Stimulated activated CD4-positive, alpha-beta T cell treated with anti-CD3 and anti-CD28 coated beads, TNF-alpha, amount 100 ng/mL, for 24 hours (primary cell): Measurements from ENCODE around the gene DSG4.

Experiments used
- DNase-seq, 3 experiments: peaks; one replicate each; pipeline ENCODE4 v3.0.0-alpha.2; 2020; ENCODE audit warnings: low read depth in 3 of 3

The DSG4 gene

DNA sequence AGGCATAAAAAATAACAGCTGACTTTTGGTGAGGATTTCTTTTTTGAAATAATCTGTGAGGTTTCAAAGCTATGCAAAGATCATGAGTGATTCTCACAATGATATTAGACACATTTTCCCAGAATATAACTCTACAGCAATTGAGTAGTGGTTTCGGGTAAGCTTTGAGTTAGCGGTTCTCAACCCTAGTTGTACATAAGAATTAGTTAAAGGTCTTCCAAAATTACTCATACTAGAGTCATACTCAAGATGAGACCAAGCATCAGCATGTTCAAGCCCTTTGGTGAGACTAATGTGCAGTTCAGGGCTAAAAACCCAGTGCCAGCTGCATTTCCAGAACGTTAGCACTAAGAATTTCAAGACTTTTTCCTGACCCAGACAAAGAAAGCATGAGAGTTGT is 31.1 kb downstream of the DSG4 start:
- no peak for DNase-seq

DNA sequence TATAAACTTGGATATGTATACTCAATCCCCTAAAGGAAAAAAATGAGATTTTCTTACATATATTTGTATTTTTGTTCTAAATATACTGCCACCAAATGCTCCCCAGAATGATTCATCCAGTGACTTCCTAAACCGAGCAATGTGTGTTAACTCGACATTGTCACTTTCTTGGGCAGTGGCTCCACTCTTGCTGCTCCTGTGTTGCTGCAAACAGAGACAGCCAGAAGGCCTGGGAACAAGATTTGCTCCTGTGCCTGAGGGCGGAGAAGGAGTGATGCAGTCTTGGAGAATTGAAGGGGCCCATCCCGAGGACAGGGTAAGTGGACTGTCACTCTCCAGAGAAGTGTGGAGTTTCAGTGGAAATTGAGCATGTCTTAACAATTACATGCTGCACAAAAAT is 32.7 kb downstream of the DSG4 start:
- no peak for DNase-seq

DNA sequence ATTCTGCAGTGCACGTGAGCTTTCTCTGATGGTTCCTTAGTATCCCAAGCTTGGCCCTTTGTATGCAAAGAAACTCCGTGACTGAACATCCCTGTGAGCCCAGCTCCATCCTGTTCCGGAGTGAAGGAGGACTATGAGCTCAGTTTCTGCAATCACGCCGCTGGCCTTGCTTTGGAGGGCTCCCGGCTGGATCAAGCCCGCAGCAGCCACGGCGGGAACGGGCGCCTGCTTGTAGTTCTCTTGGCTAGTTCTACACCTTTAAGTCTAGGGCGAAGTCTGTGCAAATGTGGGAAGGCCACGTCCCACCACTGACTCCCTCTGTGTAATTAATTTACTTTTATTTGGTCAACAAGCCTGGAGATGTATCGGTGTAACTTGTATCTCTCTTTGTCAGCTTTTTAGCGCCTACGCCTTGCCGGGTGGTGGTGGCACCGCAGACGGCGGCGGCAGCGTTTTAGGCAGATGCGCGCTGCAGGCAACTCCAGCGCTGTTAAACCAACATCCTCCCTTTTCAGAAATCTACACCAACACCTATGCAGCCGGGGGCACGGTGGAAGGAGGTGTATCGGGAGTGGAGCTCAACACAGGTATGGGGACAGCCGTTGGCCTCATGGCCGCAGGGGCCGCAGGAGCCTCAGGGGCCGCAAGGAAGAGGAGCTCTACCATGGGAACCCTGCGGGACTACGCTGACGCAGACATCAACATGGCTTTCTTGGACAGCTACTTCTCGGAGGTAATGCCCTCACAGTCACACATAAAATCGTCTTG is 34.3 kb downstream of the DSG4 start:
- no peak for DNase-seq

GRCh38 chr18:31413137-31413536 is 36.6 kb downstream of the DSG4 start:
- DNase-seq = no peak

DNA sequence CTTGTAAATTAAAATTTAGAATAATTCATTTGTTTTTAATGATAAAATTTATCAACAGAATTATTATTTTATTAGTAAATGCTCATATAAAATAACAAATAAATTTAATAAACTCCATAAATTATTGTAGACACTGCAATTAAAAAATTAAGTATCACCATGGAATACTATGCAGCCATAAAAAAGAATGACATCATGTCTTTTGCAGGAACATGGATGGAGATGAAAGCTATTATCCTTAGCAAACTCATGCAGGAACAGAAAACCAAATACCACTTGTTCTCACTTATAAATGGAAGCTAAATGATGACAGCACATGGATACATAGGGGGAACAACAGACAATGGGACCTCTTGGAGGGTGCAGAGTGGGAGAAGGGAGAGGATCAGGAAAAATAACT is 41.3 kb downstream of the DSG4 start:
- DNase-seq = no peak

DNA sequence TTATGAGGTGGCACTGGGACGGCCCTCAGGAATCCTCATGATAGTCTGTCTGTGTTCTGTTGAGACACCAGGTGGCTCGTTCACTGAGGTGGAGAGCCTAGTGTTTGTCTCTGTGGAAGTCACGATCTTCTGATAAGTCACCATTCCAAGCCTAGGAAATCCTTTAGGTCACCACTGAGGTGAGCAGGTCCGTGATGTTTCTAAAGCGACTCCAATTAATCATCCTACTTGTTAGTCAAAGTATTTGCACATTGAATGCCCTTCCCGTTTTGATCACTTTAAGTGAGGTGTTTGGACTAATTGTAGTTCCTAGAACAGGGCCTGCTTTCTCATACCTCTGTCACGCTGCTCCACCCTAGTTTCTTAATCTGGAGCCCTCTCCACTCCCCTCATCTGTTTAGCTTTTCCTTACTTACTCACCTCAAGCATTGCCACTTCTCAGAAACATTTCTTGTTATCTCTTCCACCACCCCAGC is 42.9 kb downstream of the DSG4 start:
- DNase-seq = no peak

DNA sequence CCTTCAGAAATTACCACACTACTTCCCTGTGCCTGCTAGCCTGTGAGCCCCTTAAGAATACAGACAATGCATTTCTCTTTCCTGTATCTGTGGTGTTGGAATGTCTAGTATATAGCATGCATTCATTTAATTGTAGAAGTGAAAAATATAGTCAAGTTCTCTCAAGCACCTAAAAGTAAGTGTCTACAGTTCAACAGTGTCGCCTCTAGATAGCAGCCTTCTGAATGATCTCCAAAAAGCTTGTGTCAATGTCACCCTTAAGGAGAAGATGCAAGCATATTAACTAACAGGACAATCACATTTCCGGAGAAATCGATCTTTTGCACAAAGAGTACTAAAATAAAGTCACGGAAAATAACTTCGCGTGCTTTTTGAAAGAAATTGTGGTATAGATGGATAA is 43.5 kb downstream of the DSG4 start:
- DNase-seq = no peak

DNA sequence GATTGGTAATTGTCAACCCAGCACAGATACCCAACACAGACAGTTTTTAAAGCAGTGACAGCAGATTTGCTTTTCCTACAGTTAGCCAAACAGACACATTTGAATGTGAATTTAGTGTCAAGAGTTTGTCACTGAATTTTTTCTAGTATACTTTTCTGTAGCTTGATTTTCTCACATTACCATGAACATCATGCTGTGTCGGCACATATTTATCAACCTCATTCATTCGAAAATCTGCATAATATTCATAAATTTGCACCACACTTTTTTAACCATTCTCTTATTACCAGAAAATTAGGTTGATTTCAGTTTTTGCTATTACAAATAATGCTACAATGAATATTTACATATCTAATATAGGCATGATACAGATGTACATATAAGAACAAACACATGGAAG is 43.9 kb downstream of the DSG4 start:
- DNase-seq = no peak

- DNase-seq = no peak
These were observed 47.9 kb downstream of the DSG4 start for GRCh38 chr18:31424383-31424988.

DNA sequence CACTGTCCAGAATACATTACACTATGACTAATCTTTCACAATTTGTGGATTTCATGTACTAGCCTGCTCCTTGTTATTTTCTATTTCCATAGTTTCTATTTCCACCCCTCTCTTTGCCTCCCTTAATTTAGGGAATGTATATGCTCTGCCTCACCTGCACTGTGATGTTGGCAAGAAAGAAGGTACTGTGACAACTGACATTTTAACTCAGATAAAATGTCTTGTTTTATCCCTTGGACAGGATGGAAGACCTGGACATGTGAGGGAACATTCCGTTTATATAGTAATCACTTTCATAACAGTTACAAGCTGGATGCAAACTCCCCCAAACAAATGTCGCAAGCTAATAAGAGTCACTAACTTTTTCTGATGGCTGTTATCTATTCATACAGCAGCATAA is 49.4 kb downstream of the DSG4 start:
- no peak for DNase-seq

DNA sequence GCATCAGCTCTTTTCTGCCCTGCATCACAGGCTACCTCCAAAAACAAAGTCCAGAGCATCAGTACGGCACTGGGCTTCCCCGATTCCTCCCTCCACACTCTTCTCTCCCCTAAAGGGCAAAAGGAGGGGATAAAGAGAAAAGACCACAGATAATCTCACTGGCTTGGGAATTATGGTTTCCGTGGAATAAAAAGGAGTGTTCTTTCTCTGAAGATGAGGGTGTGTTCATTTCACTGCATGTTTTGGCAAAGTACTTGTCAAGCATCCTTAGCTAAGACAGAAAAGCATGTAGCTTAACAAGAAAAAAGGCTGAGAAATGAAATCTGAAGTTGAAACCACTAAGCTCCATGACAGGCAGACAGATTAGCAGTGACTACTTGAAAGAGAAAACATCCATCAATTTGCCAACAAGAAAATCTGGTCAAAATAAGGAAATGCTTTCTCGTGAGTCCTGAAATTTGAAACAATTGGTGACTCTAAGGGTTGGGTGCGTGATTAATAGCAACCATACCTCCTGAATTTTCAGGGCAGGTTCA is 50.4 kb downstream of the DSG4 start:
- no peak for DNase-seq

- no peak for DNase-seq
These were observed 51.6 kb downstream of the DSG4 start for GRCh38 chr18:31428211-31428610.

DNA sequence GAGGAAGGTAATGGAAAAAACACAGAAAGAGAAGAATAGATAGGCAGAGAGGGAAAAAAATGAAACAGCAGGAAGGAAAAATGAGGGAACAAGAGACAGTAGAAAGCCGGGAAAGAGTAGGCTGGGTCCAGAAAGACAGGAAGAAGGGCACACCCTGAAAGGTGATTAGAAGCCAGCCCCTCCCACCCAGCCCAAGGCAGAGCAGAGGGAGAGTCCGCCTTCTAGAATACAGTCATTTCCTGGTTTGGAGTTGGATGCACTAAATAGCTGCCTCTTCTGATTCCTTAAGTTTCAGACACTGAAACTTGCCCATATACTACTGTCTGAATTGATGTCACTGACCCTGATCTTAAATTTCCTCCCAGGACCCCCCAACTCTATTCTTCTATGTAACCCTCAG is 53.0 kb downstream of the DSG4 start:
- no peak for DNase-seq

DNA sequence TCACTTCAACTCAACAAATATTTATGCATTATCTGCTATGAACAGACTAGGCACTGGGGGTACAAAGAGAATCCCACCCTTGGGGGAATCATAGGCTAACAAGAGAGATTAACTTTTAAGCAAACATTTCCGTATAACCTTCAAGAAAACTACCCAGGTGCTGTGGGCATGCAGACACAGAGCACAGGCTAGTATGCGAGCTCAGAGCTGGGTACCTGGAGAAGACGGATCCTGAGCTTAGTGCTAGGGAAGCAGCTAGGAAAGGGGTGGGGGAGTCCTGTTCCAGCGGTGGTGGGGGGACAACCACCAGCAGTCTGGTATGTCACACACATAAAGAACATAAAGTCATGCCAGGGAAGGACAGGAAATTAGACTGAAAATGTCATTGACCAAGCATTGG is 53.5 kb downstream of the DSG4 start:
- DNase-seq = no peak

GRCh38 chr18:31430554-31430953 is 54.0 kb downstream of the DSG4 start:
- DNase-seq = no peak

DNA sequence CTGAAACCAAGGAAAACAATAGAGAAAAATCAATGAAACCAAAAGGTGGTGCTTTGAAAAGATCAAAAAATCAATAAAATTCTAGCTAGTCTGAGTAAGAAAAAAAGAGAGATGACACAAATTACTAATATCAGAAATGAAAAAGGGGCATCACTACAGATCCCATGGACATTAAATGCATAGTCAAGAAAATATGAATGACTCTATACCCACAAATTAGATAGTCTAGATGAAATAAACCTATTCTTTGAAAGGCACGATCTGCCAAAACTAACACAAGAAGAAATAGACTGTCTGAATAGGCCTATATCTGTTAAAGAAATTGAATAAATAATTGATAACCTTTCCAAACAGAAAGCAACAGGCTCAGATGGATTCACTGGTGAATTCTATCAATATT is 55.7 kb downstream of the DSG4 start:
- no peak for DNase-seq

GRCh38 chr18:31436825-31437224 is 60.2 kb downstream of the DSG4 start:
- DNase-seq = no peak

- no peak for DNase-seq
These were observed 61.8 kb downstream of the DSG4 start for GRCh38 chr18:31438402-31438801.

DNA sequence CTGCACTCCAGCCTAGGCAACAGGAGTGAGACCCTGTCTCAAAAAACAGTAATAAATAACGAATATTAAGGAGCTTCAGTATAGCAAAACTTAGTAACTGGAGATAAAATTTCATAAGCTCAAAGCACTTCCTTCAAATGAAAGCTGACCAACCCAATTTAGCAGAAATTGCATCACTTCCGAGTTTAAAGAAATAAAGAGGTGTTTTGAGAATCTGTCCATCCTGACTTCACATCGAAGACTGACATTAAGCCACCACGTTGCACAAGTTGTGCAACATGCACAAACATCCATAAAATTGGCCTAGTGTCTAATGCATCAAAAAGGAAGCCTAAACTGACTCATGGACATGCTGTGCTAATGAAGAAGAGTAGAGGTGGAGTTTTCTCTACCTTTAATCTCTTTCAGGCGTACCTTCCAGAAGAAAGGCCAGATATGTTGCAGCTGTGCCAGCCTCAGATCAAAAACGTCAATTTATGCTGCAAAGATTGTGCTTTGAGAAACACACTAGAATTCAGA is 63.3 kb downstream of the DSG4 start:
- no peak for DNase-seq

DNA sequence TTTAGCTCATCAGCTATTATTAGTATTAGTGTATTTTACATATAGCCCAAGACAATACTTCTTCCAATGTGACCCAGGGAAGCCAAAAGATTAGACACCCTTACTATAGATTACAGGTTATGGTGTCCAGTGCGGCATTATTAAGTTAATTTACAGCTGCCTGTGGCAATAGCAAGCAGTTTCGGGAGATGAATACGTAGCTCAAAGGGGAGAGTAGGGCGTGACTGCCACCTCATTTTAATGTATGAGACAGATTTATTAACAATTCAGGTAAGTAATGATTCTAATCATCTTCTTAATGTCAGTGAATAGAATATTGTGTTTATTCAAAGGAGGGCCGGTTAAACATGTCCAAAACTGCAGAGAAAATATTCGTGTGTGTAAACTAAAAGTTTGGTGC is 64.2 kb downstream of the DSG4 start:
- no peak for DNase-seq

DNA sequence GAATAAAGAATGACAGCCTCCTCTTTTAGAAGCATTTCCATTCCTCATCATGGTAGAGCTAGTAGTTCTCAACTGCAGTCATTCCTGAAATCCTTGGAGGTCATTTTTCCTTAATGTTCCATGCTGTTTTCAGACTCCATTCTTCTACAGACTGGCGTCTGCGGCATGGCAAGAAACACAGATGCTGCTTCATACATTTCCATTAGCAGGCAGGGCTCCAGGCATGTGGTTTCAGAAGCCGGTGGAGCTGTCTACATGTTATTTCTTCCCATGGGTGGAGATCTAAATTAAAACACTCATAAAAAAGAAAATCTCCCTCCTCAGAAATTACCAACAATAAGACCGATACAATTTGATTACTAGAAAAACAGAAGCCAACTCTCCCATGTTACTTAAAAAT is 64.9 kb downstream of the DSG4 start:
- DNase-seq = no peak

DNA sequence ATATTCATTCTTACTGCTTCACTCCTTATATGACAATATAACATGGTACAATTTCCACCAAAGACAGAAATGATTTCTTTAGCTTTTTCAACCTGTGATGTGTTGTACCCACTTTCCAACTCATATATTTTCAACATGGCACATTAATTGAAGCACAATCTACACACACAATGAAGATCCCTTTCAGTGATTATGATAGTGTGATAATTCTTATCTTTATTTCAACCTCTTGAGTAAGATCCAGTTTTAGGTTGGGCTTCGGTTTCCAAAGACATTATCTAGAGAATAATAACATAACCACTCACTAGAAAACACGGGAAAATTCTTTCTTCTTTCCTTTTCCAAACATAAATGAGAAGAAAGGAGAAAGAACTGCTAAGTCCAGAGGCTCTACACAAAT is 67.6 kb downstream of the DSG4 start:
- no peak for DNase-seq

DNA sequence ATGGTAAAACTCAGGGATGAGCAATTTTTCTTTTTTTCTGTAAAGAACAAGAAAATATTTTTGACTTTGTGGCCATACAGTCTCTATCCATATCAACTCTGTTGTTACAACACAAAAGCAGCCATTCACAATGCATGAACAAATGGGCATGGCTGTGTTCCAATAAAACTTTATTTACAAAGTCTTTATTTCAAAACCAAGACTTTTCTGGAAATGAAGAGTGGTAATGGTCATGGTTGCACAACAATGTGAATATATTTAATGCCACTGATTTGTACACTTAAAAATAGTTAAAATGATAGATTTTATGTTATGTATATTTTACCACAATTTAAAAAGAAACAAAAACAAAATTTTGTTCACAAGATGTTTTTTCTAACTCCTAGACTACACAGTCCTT is 69.3 kb downstream of the DSG4 start:
- no peak for DNase-seq
